ENCODE results near the gene THRB.
"Not testable (repeated sequence)": the region's sequence is repeated elsewhere in the genome, so short reads cannot be mapped to it uniquely, and the experiment has no call there.

The THRB gene

GRCh38 chr3:24136624-24137310 lies 357.9 kb downstream of the THRB start:
- no peak for DNase-seq

- DNase-seq, result no peak
These were observed 359.4 kb downstream of the THRB start for GRCh38 chr3:24135280-24135679.

GRCh38 chr3:24133942-24134341 lies 360.7 kb downstream of the THRB start:
- DNase-seq, result no peak

GRCh38 chr3:24133436-24133835 lies 361.2 kb downstream of the THRB start:
- DNase-seq, result no peak

GRCh38 chr3:24129549-24129948 lies 365.1 kb downstream of the THRB start:
- no peak for DNase-seq

- DNase-seq, result no peak
These were observed 366.2 kb downstream of the THRB start for GRCh38 chr3:24128199-24129005.

- no peak for DNase-seq
These were observed 371.1 kb downstream of the THRB start for GRCh38 chr3:24123596-24123995.

- no peak for DNase-seq
These were observed 374.2 kb downstream of the THRB start for GRCh38 chr3:24120434-24120833.

- DNase-seq, result no peak
These were observed 375.3 kb downstream of the THRB start for GRCh38 chr3:24119321-24119751.

GRCh38 chr3:24117508-24117907 lies 377.1 kb downstream of the THRB start:
- no peak for DNase-seq

- DNase-seq, result no peak
These were observed 382.9 kb downstream of the THRB start for GRCh38 chr3:24111711-24112110.

- no peak for DNase-seq
These were observed 384.6 kb downstream of the THRB start for GRCh38 chr3:24110051-24110450.

GRCh38 chr3:24101676-24102168 lies 392.9 kb downstream of the THRB start:
- DNase-seq, result no peak

GRCh38 chr3:24100696-24101402 lies 393.8 kb downstream of the THRB start:
- no peak for DNase-seq

GRCh38 chr3:24096695-24097290 lies 397.9 kb downstream of the THRB start:
- no peak for DNase-seq

- DNase-seq, result no peak
These were observed 398.4 kb downstream of the THRB start for GRCh38 chr3:24096271-24096670.

- not testable (repeated sequence) for DNase-seq
These were observed 399.8 kb downstream of the THRB start for GRCh38 chr3:24094818-24095217.

- no peak for DNase-seq
These were observed 405.9 kb downstream of the THRB start for GRCh38 chr3:24088782-24089181.

GRCh38 chr3:24087469-24087868 lies 407.2 kb downstream of the THRB start:
- no peak for DNase-seq

GRCh38 chr3:24086617-24087404 lies 407.8 kb downstream of the THRB start:
- DNase-seq, result no peak

GRCh38 chr3:24086206-24086605 lies 408.4 kb downstream of the THRB start:
- no peak for DNase-seq

GRCh38 chr3:24072193-24072592 lies 422.5 kb downstream of the THRB start:
- no peak for DNase-seq

Measured in retina (tissue), 1 donor.